Activated naive CD4-positive, alpha-beta T cell treated with anti-CD3 and anti-CD28 coated beads for 36 hours (primary cell): Measurements from ENCODE around the gene TBC1D10B. TPM values are rescaled to one million over a fixed set of nuclear protein-coding genes. Genes with fewer than 3 reads are reported as not detected.
A peak's percentile ranks its signal among the peaks of the same experiment; 100 is the strongest.
"Not testable (repeated sequence)": the region's sequence is repeated elsewhere in the genome, so short reads cannot be mapped to it uniquely, and the experiment has no call there.

ENCODE experiments used
- CTCF ChIA-PET: fragments of 350-600 bp; sonication (Branson Sonifier 250); formaldehyde crosslinking; loops from one replicate; lab custom pipeline; 2021; ENCODE audit warnings: antibody characterized with exemption; lab: Charles Lee
- DNase-seq: peaks from one replicate; pipeline ENCODE4 v3.0.0-alpha.2; 2020
- H3K27ac Mint-ChIP-seq: one replicate; pipeline ENCODE4 v1.8.0; 2021; ENCODE audit warnings: mild to moderate bottlenecking, mixed read lengths
- H3K27me3 Mint-ChIP-seq: one replicate; pipeline ENCODE4 v1.8.0; 2021; ENCODE audit warnings: low read depth, mixed read lengths
- H3K36me3 Mint-ChIP-seq: one replicate; pipeline ENCODE4 v1.8.0; 2021; ENCODE audit warnings: low read depth, mixed read lengths
- H3K4me1 Mint-ChIP-seq: one replicate; pipeline ENCODE4 v1.8.0; 2021; ENCODE audit warnings: low read depth, mixed read lengths
- H3K4me3 Mint-ChIP-seq: one replicate; pipeline ENCODE4 v1.8.0; 2021; ENCODE audit warnings: mild to moderate bottlenecking, moderate library complexity, mixed read lengths
- H3K9me3 Mint-ChIP-seq: one replicate; pipeline ENCODE4 v1.8.0; 2021; ENCODE audit warnings: mixed read lengths
- intact Hi-C: fragments of 100-400 bp; cut with micrococcal nuclease; formaldehyde crosslinking; loops from one replicate; pipeline ENCODE4 v1.15.1; 2023
- total RNA-seq, 2 experiments: library from RNA; stranded (reverse); gene quantifications; one replicate each; pipeline ENCODE4 v1.2.3, GENCODE V29; 2021

Gene TBC1D10B
- total RNA-seq, 2 experiments from 2014 or later, result 36.6 to 38.4 TPM

DNA sequence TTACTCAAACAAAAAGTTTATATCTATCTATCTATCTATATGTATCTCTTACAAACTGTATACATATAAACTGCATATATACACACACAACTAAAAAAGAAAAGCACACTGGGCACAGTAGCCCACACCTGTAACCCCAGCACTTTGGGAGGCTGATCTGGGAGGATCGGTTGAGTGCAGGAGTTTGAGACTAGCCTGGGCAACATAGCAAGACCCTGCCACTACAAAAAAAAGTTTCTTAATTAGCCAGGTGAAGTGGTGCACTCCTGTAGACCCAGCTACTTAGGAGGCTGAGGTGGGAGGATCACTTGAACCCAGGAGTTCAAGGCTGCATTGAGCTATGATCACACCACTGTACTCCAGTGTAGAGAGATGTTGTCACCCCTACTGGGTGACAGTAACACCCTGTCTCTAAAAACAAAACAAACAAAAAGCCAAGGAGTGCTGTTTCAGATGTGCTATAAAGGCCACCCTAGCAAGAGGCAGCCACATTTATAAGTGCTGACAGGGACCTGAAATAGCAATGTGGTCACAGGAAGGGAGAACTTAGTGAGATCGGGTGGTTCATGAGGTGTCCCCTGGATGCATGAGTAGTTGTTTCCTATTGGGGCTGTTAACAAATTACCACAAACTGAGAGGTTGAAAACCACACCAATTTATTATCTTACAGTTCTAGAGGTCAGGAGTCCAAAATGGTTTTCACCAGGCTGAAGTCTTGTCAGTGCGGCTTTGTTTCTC lies 20.0 kb downstream of the TBC1D10B start:
- no peak for DNase-seq
- H3K27me3 Mint-ChIP-seq, result no peaks in the 10 kb centered on the region
- CTCF ChIA-PET, result interaction anchor here (0.5 kb wide), 1 partner anchor 36 kb away, joined by 4 read pairs; no protein-coding TSS in a partner anchor
- H3K4me1 Mint-ChIP-seq, result peaks cover 38% of the 10 kb centered on the region
- no peaks in the 10 kb centered on the region for H3K9me3 Mint-ChIP-seq
- peaks cover 23% of the 10 kb centered on the region for H3K36me3 Mint-ChIP-seq
- H3K27ac Mint-ChIP-seq, result peak overlapping the region; percentile 74
- intact Hi-C loops, result no loop called here
- no peak overlapping the region for H3K4me3 Mint-ChIP-seq

- Mint-ChIP-seq H3K4me1 (peaks cover 37% of the 10 kb centered on the region), H3K4me3 (no peak overlapping the region), H3K27ac (peak overlapping the region; percentile 65), H3K9me3 (no peaks in the 10 kb centered on the region), H3K27me3 (no peaks in the 10 kb centered on the region), H3K36me3 (peaks cover 23% of the 10 kb centered on the region)
- CTCF ChIA-PET, result no interaction called here
- DNase-seq, result no peak
- intact Hi-C loops, result no loop called here
Observed at GRCh38 chr16:30349675-30350074, 20.6 kb downstream of the TBC1D10B start.

GRCh38 chr16:30348929-30349328 lies 21.4 kb downstream of the TBC1D10B start:
- Mint-ChIP-seq H3K27me3 (no peaks in the 10 kb centered on the region), H3K27ac (peak overlapping the region; percentile 65), H3K4me1 (peaks cover 30% of the 10 kb centered on the region), H3K4me3 (no peak overlapping the region), H3K9me3 (no peaks in the 10 kb centered on the region), H3K36me3 (peaks cover 19% of the 10 kb centered on the region)
- CTCF ChIA-PET, result interaction anchor here (0.6 to 0.7 kb wide), 3 partner anchors 13 to 176 kb away, joined by 3 to 4 read pairs (median 3); no protein-coding TSS in a partner anchor
- no peak for DNase-seq
- intact Hi-C loops, result no loop called here

DNA sequence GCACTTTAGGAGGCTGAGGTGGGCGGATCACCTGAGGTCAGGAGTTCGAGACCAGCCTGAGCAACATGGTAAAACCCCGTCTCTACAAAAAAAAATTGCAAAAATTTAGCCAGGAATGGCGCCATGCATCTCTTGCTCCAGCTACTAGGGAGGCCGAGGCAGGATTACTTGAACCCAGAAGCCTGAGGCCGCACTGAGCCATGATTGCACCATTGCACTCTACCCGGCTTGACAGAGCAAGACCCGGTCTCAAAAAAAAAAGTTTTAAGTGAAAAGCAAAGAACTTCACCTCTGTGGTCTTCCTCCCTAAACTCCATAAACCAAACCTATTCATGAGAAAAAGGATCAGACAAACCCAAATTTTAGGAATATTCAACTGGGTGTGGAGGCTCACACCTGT lies 22.2 kb downstream of the TBC1D10B start:
- Mint-ChIP-seq H3K27me3 (no peaks in the 10 kb centered on the region), H3K27ac (no peak overlapping the region), H3K4me1 (peaks cover 24% of the 10 kb centered on the region), H3K9me3 (no peaks in the 10 kb centered on the region), H3K36me3 (peaks cover 16% of the 10 kb centered on the region), H3K4me3 (no peak overlapping the region)
- intact Hi-C loops, result no loop called here
- DNase-seq, result no peak
- CTCF ChIA-PET, result interaction anchor here (0.6 kb wide), 1 partner anchor 12 kb away, joined by 3 read pairs; no protein-coding TSS in a partner anchor

DNA sequence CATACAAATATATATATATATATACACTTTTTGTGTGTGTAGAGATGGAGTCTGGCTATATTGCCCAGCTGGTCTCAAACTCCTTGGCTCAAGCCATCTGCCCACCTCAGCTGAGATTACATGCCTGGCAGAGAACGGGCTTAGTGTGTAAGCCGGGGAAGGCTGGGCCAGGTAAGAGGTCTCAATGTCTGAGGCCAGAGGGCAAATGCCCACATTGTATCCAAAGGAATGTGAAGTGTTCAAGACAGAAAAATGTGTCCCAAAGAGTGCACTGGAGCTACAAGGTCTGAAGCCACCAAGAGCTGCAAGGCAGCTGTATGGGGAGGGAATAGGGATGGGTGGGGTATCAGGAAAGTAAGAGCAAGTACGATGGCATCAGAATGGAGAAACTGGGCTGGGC lies 24.0 kb downstream of the TBC1D10B start:
- Mint-ChIP-seq H3K27ac (no peak overlapping the region), H3K27me3 (no peaks in the 10 kb centered on the region), H3K9me3 (no peaks in the 10 kb centered on the region), H3K4me3 (no peak overlapping the region), H3K4me1 (peaks cover 14% of the 10 kb centered on the region), H3K36me3 (peaks cover 5% of the 10 kb centered on the region)
- no peak for DNase-seq
- CTCF ChIA-PET, result no interaction called here
- intact Hi-C loops, result no loop called here

DNA sequence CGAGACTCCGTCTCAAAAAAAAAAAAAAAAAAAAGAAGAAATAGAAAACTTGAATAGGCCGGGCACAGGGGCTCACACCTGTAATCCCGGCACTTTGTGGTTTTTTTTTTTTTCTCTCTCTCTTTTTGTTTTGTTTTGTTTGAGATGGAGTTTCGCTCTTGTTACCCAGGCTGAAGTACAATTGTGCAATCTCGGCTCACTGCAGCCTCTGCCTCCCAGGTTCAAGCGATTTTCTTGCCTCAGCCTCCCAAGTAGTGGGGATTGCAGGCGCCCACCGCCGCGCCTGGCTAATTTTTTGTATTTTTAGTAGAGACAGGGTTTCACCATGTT lies 26.8 kb downstream of the TBC1D10B start:
- H3K4me3 Mint-ChIP-seq, H3K27ac Mint-ChIP-seq, DNase-seq, H3K4me1 Mint-ChIP-seq, CTCF ChIA-PET, H3K9me3 Mint-ChIP-seq, intact Hi-C loops, H3K27me3 Mint-ChIP-seq, H3K36me3 Mint-ChIP-seq: not testable (repeated sequence)

DNA sequence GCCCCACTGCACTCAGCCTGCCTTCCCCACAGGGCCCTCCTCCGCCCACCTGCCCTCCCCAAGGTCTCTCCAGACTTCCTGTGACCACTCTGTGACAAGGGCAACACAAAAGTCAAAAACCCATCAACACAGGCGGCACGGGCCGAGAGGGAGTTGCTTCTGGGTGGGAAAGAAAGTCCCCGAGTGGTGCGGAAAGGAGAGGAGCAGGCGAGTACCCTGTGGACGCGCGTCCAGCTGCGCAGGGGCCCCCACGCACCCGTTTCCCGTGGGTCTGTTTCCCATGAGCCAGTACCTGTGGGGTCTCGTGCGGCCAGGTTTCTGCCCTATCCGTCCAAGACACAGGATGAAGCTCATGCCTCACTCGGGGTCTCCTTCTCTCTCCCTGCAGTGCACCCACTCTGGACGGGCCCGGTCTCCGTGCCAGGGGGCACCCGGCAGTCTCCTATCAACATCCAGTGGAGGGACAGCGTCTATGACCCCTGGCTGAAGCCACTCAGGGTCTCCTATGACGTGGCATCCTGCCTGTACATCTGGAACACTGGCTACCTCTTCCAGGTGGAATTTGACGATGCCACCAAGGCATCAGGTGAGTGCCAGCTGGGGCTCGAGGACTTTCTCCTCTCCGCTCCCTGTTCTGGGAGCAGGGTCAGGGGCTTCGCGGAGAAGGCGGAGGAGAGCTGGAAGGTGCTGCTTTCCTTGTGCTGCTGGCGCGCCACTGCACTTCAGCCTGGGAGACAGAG lies 27.4 kb downstream of the TBC1D10B start:
- Mint-ChIP-seq H3K36me3 (no peaks in the 10 kb centered on the region), H3K27ac (no peak overlapping the region), H3K9me3 (no peaks in the 10 kb centered on the region), H3K4me3 (no peak overlapping the region), H3K4me1 (peaks cover 7% of the 10 kb centered on the region), H3K27me3 (no peaks in the 10 kb centered on the region)
- DNase-seq, result no peak
- CTCF ChIA-PET, result no interaction called here
- intact Hi-C loops, result no loop called here

DNA sequence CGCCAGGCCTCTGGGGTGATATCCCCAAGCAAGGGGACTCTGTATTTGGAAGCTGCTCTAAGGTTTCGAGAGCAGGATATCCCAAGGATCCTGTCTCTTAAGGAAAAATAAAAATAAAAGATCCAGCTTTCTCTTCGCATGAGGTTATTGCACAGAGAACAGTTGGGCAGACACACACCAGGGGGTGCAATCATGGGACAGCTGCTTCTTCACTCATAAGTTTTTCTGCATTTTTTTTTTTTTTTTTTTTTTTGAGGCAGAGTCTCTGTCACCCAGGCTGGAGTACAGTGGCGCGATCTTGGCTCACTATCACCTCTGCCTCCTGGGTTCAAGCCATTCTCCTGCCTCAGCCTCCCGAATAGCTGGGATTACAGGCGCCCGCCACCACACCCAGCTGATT lies 28.3 kb downstream of the TBC1D10B start:
- CTCF ChIA-PET, H3K27ac Mint-ChIP-seq, H3K36me3 Mint-ChIP-seq, H3K9me3 Mint-ChIP-seq, H3K4me3 Mint-ChIP-seq, DNase-seq, intact Hi-C loops, H3K4me1 Mint-ChIP-seq, H3K27me3 Mint-ChIP-seq: not testable (repeated sequence)

GRCh38 chr16:30340621-30341020 lies 29.7 kb downstream of the TBC1D10B start:
- CTCF ChIA-PET, result no interaction called here
- peak; percentile 26 for DNase-seq
- no peak overlapping the region for H3K4me3 Mint-ChIP-seq
- no peaks in the 10 kb centered on the region for H3K36me3 Mint-ChIP-seq
- intact Hi-C loops, result no loop called here
- no peaks in the 10 kb centered on the region for H3K27me3 Mint-ChIP-seq
- no peaks in the 10 kb centered on the region for H3K9me3 Mint-ChIP-seq
- peaks cover 15% of the 10 kb centered on the region for H3K4me1 Mint-ChIP-seq
- no peak overlapping the region for H3K27ac Mint-ChIP-seq

- CTCF ChIA-PET, result not testable (repeated sequence)
Observed at GRCh38 chr16:30338715-30339114, 31.6 kb downstream of the TBC1D10B start.

GRCh38 chr16:30337964-30338357 lies 32.3 kb downstream of the TBC1D10B start:
- H3K4me1 Mint-ChIP-seq, result peaks cover 18% of the 10 kb centered on the region
- H3K27ac Mint-ChIP-seq, H3K4me3 Mint-ChIP-seq, CTCF ChIA-PET, intact Hi-C loops, H3K27me3 Mint-ChIP-seq, H3K9me3 Mint-ChIP-seq, DNase-seq, H3K36me3 Mint-ChIP-seq: not testable (repeated sequence)

More at GRCh38 chr16:30338715-30339114, 31.6 kb downstream of the TBC1D10B start:
- H3K36me3 Mint-ChIP-seq, H3K27me3 Mint-ChIP-seq, DNase-seq, H3K9me3 Mint-ChIP-seq, intact Hi-C loops, H3K27ac Mint-ChIP-seq, H3K4me3 Mint-ChIP-seq: not testable (repeated sequence)
- H3K4me1 Mint-ChIP-seq, result peaks cover 18% of the 10 kb centered on the region

DNA sequence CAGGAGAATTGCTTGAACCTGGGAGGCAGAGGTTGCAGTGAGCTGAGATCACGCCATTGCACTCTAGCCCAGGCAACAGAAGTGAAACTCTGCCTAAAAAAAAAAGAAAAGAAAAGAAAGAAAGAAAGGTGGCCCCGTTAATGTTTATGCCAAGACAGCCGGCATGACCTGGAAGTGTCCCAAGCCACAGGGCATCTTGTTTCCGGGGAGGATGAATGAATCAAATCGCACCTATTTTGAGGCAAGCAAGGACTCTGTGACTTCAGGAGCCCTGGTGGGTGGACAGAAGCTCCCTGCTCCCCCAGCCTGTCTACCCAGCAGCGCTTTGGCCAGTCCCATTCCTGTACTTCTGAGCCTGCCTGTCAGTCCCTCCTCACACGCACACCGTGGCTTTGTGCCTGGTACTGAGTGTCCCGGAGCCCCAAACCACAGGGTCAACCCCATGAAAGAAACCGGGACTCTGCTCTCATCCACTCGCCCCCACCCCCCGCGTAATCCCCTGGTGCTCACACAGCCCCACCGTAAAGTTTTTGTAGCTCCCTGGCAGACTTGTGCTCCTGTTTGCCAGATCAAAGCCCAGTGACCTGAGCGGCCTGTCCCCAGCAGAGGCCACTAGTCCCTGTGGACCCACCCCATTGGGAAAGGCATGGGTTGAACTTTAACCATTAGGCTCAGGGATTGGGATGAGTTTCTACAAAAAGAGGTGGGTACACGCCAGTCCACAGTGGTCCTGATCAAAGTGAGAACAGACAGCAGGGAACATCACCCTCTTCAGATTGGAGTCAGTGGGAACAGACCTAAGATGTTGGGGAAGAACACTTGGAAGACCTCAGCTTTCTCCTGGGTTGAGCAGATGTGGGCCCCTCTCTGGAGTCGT lies 34.5 kb downstream of the TBC1D10B start:
- Mint-ChIP-seq H3K27me3 (no peaks in the 10 kb centered on the region), H3K27ac (peak overlapping the region; percentile 59)

More for the DNA sequence above, 34.5 kb downstream of the TBC1D10B start:
- Mint-ChIP-seq H3K36me3 (peaks cover 1% of the 10 kb centered on the region), H3K4me3 (peak overlapping the region; percentile 78), H3K9me3 (no peaks in the 10 kb centered on the region), H3K4me1 (peaks cover 26% of the 10 kb centered on the region)
- intact Hi-C loops, result loop anchor here (1.0 to 2.0 kb wide), 4 partner anchors 19 to 71 kb away; partner anchors contain the start of genes CD2BP2, TBC1D10B and ZNF771
- CTCF ChIA-PET, result interaction anchor here (0.6 to 1.6 kb wide), 2 partner anchors 13 to 243 kb away, joined by 3 read pairs; no protein-coding TSS in a partner anchor
- peak; percentile 63 for DNase-seq
